GM21526 (cell line): ENCODE measurements around the gene PTPRK.

Experiments
- ATAC-seq: cut with Tn5 transposase; IDR thresholded peaks from one replicate; pipeline ENCODE4 v1.9.1; 2021; ENCODE audit warnings: moderate library complexity; ENCODE audit not compliant: unreplicated experiment, low FRiP score

PTPRK gene

GRCh38 chr6:128352366-128352765 lies 168.0 kb downstream of the PTPRK start:
- no peak for ATAC-seq

GRCh38 chr6:128351255-128351514 lies 169.2 kb downstream of the PTPRK start:
- ATAC-seq = no peak

- ATAC-seq = no peak
Observed at GRCh38 chr6:128350416-128351254, 169.8 kb downstream of the PTPRK start.

GRCh38 chr6:128347123-128347522 lies 173.3 kb downstream of the PTPRK start:
- no peak for ATAC-seq

GRCh38 chr6:128346569-128346968 lies 173.8 kb downstream of the PTPRK start:
- no peak for ATAC-seq

- ATAC-seq = no peak
Observed at GRCh38 chr6:128345278-128345677, 175.1 kb downstream of the PTPRK start.

GRCh38 chr6:128343706-128344105 lies 176.7 kb downstream of the PTPRK start:
- ATAC-seq = no peak

GRCh38 chr6:128339635-128340450 lies 180.6 kb downstream of the PTPRK start:
- no peak for ATAC-seq

- no peak for ATAC-seq
Observed at GRCh38 chr6:128337619-128338018, 182.8 kb downstream of the PTPRK start.

GRCh38 chr6:128336436-128337095 lies 183.8 kb downstream of the PTPRK start:
- ATAC-seq = no peak

GRCh38 chr6:128335963-128336362 lies 184.4 kb downstream of the PTPRK start:
- no peak for ATAC-seq

- no peak for ATAC-seq
Observed at GRCh38 chr6:128333581-128334223, 186.7 kb downstream of the PTPRK start.

- peak; percentile 94 for ATAC-seq
Observed at GRCh38 chr6:128327890-128328289, 192.5 kb downstream of the PTPRK start.

- ATAC-seq = no peak
Observed at GRCh38 chr6:128323011-128323410, 197.4 kb downstream of the PTPRK start.

- ATAC-seq = no peak
Observed at GRCh38 chr6:128319946-128320345, 200.5 kb downstream of the PTPRK start.

GRCh38 chr6:128319157-128319556 lies 201.2 kb downstream of the PTPRK start:
- ATAC-seq = no peak

GRCh38 chr6:128316258-128316929 lies 204.0 kb downstream of the PTPRK start:
- ATAC-seq = no peak

GRCh38 chr6:128314190-128314589 lies 206.2 kb downstream of the PTPRK start:
- ATAC-seq = no peak

- no peak for ATAC-seq
Observed at GRCh38 chr6:128311944-128312570, 208.3 kb downstream of the PTPRK start.

GRCh38 chr6:128310451-128310850 lies 209.9 kb downstream of the PTPRK start:
- ATAC-seq = no peak
